Keratinocyte (primary cell): ENCODE results near the gene NUDT3.

Experiments
- CTCF ChIP-seq, 3 experiments: IDR thresholded peaks in 1 of 3; conservative IDR thresholded peaks in 1 of 3; optimal IDR thresholded peaks in 1 of 3; 2 replicates in 2 of 3; 3 replicates in 1 of 3; pipeline versions ENCODE3 to v1.5.1; 2011; ENCODE audit warnings: low read length in 3 of 3, mild to moderate bottlenecking in 3 of 3, moderate library complexity in 2 of 3, control low read depth in 1 of 3, inconsistent platforms in 1 of 3; ENCODE audit not compliant: insufficient read depth in 2 of 3; ENCODE audit errors: extremely low read depth in 1 of 3
- EZH2 ChIP-seq: IDR thresholded peaks from one replicate; pipeline ENCODE4 v1.6.1; 2012; ENCODE audit warnings: inconsistent platforms, mild to moderate bottlenecking, low read length, moderate library complexity

- TF ChIP-seq EZH2 = no peak
- no peak for TF ChIP-seq CTCF (optimal IDR thresholded peaks at IDR 0.05 in 1 of 3, IDR thresholded peaks at IDR 0.05 in 1 of 3, conservative IDR thresholded peaks at IDR 0.05 in 1 of 3; ENCODE audit: extremely low read depth in 1 of 3, insufficient read depth in 2 of 3, low read length in 3 of 3)
Measured at GRCh38 chr6:34276881-34277762, 115.3 kb downstream of the NUDT3 start.
